ENCODE measurements around the gene SLC9A8. TPM values are rescaled to one million over a fixed set of nuclear protein-coding genes. Genes with fewer than 3 reads are reported as not detected.

Gene SLC9A8
- total RNA-seq, 1 experiment from 2014 or later, result 7.5 TPM

GRCh38 chr20:49889935-49890333 lies 77.3 kb downstream of the SLC9A8 start:
- Histone ChIP-seq H2BK20ac (ENCODE audit: low read depth, low read length, poor library complexity, severe bottlenecking) (no peak overlapping the region), H3K9ac (ENCODE audit: extremely low read depth, insufficient read length, low read length) (no peak overlapping the region), H3K79me1 (ENCODE audit: insufficient read depth, low read depth, low read length, poor library complexity, severe bottlenecking) (no peaks in the 10 kb centered on the region), H3K23me2 (ENCODE audit: insufficient read length, low read depth, low read length, poor library complexity, severe bottlenecking) (no peaks in the 10 kb centered on the region), H3K4me2 (ENCODE audit: insufficient read depth, insufficient read length, low read length) (no peak overlapping the region), H3K79me2 (ENCODE audit: insufficient read depth, low read length) (no peaks in the 10 kb centered on the region), H3K27me3 (ENCODE audit: insufficient read depth, low read length) (no peaks in the 10 kb centered on the region), H2BK5ac (ENCODE audit: insufficient read length, low read length) (no peak overlapping the region), H4K8ac (replicated peaks; ENCODE audit: insufficient read length, low read depth, low read length) (no peak overlapping the region), H4K91ac (ENCODE audit: insufficient read length, low read depth, low read length) (no peak overlapping the region), H3K56ac (ENCODE audit: insufficient read length, low read depth, low read length) (no peak overlapping the region), H3T11ph (ENCODE audit: low read length) (no peak overlapping the region), H4K20me1 (ENCODE audit: control insufficient read depth, insufficient read depth, insufficient read length) (no peaks in the 10 kb centered on the region), H2BK12ac (ENCODE audit: insufficient read length, low read depth, low read length) (no peak overlapping the region), H2AFZ (ENCODE audit: low read length) (no peak overlapping the region), H3K9me3 (ENCODE audit: control insufficient read depth, low read depth, low read length) (no peaks in the 10 kb centered on the region), H3K18ac (ENCODE audit: insufficient read length, low read depth, low read length) (no peak overlapping the region), H2BK15ac (ENCODE audit: low read depth, low read length) (no peak overlapping the region), H2BK120ac (ENCODE audit: low read depth, low read length, poor library complexity, severe bottlenecking) (no peak overlapping the region), H2AK5ac (ENCODE audit: insufficient read length, low read length) (no peak overlapping the region), H4K5ac (ENCODE audit: insufficient read length, low read depth, low read length) (no peak overlapping the region), H3K27ac (ENCODE audit: insufficient read length, low read depth, low read length) (no peak overlapping the region), H3K23ac (ENCODE audit: insufficient read length, low read depth, low read length) (no peak overlapping the region), H3K4ac (ENCODE audit: low read depth, low read length) (no peak overlapping the region), H3K14ac (ENCODE audit: insufficient read depth, low read length) (no peak overlapping the region), H3K4me1 (ENCODE audit: insufficient read depth, low read length) (no peaks in the 10 kb centered on the region)
- Mint-ChIP-seq H3K9me3 (no peaks in the 10 kb centered on the region), H3K4me1 (peaks cover 28 to 51% of the 10 kb centered on the region in 2 experiments), H3K4me3 (no peak overlapping the region; a peak in 1 of 5 replicates), H3K27me3 (ENCODE audit: low read depth) (peaks cover 1% of the 10 kb centered on the region), H3K27ac (no peak overlapping the region), H3K36me3 (ENCODE audit: insufficient read depth in 1 of 3, low read depth in 3 of 3) (peaks cover 3 to 10% (median 9%) of the 10 kb centered on the region in 3 experiments; a peak in 4 of 7 replicates)
- TF ChIP-seq CTCF (conservative IDR thresholded peaks at IDR 0.05), result peak; percentile 64
- no CpG with 5 or more reads among the region's 9 CpGs for WGBS (ENCODE audit: extremely low coverage, insufficient read length, low lambda C conversion rate)
- no peak for DNase-seq

Data from H9 (cell line).